AG08395 (cell line): ENCODE results near the gene NDE1.
"Not testable (repeated sequence)": the region's sequence is repeated elsewhere in the genome, so short reads cannot be mapped to it uniquely, and the experiment has no call there.

Experiments
- DNase-seq: peaks from one replicate; pipeline ENCODE4 v3.0.0; 2012; ENCODE audit warnings: mixed read lengths, low spot score

The NDE1 gene

DNA sequence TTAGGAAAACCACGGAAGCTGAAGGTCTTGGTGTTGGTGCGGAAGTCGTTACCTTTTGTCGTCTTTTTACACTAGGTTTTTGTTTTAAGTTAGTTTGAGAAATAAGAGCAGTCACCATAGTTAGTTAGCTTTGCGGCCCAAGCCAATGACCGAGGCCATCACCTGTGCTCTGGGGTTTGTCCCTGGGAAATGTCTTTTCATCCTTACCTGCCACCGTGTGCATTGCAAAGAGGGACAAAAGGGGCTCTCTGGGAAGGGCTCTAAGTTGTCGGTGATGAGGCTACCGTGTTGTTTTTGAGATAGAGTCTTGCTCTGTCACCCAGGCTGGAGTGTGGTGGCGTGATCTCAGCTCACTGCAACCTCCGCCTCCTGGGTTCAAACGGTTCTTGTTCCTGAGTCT is 49.8 kb downstream of the NDE1 start:
- no peak for DNase-seq

DNA sequence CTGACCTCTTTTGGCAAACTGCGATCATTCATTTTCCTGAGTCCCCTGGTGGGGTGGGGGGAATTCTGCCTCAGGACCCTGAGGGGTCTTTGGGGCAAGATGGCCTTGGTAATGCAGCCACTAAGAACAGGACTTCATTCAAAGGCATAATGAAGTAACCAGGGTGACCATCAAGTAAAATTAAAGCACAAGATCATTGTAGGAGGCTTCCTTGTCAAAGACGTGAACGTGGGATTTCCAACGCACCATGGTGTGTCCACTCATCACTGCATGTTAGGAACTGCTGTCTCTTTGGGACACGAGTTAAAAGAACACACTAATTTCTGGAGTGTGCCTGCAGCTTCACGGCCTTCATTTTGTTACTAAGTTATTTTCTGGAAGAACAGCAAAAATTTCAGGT is 51.3 kb downstream of the NDE1 start:
- DNase-seq, result no peak

DNA sequence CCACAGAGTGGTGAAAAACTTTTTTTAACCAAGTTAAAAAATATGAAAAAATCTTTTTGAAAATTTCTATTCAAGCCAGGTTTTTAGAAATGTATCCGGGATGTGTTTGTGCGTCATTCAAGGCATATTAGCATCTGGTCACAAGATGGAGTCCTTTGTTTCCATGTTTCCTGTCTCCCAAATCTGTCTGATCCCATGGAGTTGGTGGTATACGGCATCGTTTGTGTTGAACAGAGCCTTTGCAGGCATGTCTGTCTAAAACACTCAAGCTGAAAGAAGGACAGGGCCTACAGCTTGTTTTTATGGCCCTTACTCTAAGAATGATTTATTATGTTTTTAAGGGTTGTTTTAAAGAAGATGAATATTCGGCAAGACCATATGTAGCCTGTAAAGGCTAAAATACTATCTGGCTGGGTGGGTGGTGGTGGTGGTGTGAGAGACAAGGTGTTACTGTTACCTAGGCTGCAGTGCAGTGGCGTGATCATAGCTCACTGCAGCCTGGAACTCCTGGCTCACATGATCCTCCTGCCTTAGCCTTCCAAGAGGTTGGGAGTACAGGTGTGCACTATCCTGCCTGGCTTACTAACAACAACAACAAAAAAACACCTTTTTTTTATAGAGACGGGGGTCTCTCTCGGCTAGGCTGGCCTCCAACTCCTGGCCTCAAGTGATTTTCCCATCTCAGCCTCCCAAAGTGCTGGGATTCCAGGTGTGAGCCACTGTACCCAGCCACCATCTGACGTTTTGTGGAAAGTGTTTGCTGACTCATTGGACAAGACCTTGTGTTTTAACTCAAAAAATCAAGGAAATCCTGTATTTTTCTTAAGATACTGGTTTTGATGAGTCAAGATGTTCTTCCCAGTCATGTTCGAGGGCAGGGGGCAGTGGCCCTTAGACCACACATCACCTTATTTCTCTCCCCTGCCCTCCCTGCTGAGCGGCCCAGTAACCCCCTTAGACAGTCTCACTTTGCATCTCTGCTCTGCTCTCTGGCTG is 52.2 kb downstream of the NDE1 start:
- DNase-seq, result peak; percentile 12

DNA sequence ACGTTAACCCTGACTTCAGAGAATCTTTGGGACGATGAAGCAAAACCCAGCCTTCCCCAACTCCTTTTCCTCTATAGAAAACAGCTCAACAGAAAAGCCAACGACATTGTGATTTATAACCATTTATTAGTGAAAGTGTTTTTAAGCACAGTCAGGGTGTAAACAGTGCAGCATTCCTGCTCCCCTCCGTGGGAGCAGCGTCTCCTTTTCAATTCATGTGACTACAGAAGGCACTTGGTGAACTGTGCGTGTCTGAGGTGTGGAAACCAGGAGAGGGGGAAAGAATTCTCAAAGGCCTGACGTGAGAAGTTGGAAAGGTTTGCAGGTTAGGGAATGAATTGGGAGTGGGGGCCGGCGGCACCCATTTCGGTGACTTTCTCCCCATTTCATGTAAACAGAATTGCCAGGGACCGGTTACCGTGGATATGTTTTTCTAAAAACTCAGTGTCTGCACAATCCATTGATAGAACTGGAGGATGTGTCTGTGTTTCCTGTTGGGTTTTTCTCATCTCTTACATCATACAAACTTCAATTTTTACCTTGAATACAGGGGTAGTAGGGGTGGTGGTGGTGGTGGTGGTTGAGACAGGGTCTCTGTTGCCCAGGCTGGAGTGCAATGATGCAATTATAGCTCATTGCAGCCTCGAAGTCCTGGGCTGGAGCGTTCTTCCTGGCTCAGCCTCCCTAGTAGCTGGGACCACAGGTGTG is 53.1 kb downstream of the NDE1 start:
- DNase-seq, result no peak

DNA sequence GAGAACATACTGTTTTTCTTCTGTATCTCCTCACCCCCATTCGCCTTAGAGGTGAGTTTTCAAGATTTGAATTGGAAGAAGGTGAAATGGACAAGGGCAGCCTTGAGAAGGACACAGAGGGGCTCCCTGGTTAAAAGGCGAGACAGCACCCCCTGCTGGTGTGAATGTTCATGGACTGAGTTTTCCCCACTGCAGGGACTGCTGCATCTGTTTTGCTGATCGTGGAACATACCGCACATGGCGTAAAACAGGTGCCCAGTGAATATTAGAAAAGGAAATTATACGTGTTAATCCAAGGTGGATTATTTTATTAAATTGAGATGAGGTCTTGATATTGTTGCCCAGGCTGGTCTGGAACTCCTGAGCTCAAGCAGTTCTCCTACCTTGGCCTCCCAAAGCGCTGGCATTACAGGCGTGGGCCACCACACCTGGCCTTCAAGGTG is 54.5 kb downstream of the NDE1 start:
- peak; percentile 87 for DNase-seq

DNA sequence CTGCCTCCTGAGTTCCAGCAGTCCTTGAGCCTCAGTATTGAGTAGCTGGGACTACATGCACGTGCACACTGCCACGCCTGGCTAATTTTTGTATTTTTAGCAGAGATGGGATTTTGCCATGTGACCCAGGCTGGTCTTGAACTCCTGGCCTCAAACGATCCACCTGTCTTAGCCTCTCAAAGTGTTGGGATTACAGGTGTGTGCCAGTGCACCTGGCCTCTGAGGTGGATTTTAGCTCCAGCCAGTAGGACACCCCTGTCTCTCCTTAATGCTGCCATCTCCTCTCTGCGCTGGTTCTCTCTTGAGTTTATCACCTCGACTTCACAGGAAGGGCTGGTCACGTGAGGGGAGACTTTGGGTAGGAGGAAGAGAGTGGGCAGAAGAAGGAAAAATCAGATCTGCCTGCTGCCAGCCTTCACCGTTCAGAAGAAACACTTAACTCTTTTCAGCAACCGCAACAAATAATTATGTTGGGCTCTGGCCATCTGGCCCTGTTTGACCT is 55.1 kb downstream of the NDE1 start:
- no peak for DNase-seq

- no peak for DNase-seq
Observed at GRCh38 chr16:15707332-15707731, 57.3 kb downstream of the NDE1 start.

DNA sequence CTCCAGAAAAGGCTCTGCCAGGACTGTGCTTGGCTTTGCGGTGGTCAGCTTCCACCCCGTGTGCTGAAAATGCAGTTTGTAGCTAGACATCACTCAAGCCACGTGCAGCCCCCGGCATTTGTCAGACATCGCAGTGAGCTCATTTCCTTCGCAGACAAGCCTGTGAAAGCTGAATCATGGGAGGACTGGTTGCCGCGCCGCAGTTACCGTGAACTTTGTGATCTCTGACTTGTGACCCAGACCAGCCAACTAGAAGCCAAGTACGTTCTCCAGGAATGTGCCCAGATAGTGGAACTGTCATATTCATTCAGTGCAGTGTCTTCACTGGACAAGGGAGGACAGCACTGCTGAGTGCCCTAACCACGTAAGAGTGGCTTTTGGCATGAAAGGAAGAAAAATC is 58.1 kb downstream of the NDE1 start:
- DNase-seq, result no peak

GRCh38 chr16:15708997-15709396 is 59.0 kb downstream of the NDE1 start:
- DNase-seq, result no peak

DNA sequence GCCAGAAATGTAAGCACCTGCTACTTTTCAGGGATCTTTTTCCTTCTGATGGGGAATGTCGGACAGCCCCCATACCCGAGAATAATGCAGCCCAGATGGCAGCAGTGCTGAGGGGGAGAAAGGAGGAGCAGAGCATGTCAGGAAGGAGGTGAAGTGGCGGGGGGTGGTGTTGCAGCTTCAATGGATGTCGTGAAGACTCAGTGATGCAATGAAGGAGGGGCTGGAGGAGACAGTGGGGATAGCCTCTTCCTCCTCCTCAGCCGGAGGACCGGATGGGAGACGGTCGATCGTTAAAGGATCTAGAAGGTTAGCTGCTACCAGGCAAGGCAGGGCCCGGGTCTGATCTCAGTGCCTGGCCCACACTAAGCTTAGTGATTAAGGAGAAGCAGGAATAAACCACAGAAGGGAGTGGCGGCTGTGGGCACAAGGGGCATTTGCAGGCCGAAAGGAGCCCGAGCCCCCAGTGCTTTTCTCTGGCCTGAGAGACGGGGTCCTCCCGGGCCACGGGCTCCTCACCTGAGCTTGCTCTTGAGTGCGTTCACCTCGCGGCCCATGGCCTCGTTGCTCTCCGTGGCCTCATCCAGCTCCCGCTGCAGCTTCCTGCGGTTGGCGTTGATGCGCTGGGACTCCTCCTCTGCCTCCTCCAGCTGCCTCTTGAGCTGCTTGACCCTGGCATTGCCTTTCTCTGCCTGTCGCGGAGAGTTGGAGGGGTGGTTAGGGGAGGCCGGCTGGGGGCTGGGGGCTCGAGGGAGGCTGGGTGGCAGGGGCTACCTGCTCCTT is 64.5 kb downstream of the NDE1 start:
- DNase-seq, result no peak

DNA sequence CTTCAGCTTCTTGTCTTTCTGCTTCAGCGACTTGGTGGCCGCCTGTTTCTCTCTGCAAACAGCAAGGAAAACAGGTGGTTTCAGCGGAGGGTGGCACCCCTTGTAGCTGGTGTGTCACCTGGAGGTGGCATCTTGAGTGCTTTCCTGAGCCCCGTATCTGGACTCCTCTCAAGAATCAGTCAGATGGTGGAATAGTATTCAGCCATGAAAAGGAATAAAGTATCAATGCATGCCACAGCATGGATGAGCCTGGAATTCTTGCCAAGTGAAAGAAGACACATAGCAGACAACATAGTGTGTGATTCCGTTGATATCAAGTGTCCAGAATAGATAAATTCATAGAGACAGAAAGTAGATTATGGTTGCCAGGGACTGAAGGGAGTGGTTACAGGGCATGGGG is 65.2 kb downstream of the NDE1 start:
- DNase-seq, result no peak

DNA sequence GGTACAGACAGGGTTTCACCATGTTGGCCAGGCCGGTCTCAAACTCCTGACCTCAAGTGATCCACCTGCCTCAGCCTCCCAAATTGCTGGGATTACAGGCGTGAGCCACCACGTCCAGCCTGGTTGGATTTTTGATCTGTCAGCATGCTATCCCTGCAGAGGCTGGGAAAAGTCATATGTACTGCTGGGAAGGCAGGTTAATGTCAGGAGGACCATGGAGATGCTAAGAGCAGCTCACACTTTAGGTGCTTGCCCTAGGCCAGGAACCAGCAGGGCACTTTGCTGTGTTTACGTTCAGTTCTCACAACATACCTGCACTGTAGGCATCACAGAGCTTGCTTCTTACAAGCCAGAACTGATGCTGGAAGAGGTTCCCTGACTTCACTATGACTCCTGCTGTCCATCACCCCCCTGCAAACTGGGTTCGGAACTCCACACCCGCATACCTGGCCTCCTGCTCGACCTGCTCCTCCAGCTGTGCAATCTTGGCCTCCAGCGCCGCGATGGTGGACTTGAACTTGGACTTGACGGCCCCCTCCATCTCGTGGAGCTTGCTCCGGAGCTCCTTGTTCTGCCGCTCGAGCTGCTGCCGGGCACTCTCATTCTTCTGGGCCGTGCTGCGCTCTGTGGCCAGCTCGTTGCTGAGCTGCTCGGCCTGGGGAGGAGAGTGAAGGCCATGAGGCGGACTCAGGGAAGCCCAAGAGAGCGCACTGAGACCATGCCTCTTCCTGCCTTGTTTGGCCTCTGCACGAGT is 66.8 kb downstream of the NDE1 start:
- DNase-seq, result no peak

DNA sequence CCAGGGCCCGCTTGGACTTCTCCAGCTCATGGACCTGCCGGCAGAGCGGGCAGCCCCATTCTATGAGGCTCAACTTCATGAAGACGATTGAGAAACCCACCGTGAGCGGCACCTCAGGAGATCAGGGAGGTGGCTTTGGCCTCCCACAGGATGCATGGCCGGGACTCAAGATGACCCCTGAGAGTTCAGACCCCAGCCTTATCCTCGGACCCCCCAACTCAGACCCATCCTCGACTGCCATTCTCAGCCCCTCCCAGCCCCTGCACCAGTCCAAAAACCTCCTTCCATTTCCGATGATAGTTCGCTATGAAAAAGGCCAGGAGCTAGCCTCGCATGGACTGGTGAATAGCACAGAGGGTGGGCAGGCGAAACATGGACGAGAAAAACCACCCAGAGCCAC is 71.0 kb downstream of the NDE1 start:
- no peak for DNase-seq

DNA sequence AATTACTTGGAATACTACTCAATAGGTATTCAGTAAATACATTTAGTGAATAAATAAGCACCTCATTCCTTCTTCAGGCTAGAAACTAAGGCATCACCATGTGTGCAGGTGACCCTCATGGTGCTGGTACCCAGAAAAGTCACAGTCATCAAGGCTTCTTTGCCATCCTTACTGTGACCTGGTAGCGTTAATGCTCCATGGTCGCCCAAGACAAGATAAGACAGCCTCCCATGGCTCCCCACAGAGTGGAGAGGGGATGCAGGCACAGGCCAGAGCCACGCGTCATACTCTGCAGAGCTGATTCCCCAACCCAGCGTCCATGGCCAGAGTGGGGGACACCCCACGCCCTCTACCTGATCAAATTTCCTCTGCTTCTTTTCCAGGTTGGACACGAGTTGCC is 73.8 kb downstream of the NDE1 start:
- no peak for DNase-seq

- DNase-seq, result no peak
Observed at GRCh38 chr16:15725641-15726240, 75.7 kb downstream of the NDE1 start.

GRCh38 chr16:15726715-15727114 is 76.7 kb downstream of the NDE1 start:
- no peak for DNase-seq

DNA sequence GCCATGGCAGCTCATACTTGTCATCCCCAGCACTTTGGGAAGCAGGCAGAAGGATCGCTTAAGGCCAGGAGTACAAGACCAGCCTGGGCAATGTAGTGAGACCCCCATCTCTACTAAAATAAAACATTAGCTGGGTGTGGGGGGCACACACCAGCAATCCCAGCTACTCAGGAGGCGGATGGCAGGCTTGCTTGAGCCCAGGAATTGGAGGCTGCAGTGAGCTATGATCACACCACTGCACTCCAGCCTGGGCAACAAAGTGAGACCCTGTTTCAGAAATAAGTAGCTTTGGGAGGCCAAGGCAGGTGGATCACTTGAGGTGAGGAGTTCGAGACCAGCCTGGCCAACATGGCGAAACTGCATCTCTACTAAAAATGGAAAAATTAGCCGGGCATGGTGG is 77.7 kb downstream of the NDE1 start:
- DNase-seq, result not testable (repeated sequence)

DNA sequence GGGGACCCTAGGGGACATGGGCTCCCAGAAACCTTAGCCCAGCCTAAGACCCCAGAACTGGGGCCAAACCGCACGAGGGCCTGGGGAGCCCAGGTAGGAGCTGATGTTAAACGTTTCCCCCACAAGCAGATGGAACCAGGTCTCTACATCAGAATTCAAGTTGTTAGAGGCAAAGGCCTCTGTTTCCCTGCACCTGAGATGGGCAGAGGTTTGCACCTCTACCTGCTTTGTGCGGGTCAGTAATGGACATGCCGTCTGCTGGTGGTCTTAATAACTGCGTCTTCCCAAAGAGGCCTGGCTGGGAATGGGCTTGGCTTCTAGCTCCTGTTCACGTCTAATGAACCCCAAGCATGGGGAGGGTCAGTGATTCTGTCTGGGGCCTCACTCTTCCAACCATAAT is 79.1 kb downstream of the NDE1 start:
- DNase-seq, result no peak

- DNase-seq, result no peak
Observed at GRCh38 chr16:15732416-15732815, 82.4 kb downstream of the NDE1 start.

DNA sequence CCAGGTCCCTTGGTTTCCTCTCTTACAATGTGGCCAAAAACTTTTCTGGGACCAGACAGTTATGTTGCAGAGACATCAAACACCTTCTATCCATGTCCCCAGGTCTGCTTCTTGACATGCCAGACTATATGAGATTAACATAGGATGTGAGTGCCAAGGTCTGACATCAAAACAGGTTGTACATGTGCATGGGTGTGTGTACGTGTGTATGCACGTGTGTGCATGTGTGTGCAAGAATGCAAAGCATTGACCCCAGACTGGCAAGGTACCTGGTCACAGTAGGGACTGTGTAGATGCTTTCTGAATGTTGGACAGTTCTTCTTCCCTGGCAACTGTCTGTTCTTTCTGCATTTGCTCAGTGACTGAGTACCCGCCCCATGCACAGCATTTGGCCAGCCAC is 85.6 kb downstream of the NDE1 start:
- no peak for DNase-seq

GRCh38 chr16:15736529-15736928 is 86.5 kb downstream of the NDE1 start:
- no peak for DNase-seq
